ENCODE measurements around the gene PITX2. TPM values are rescaled to one million over a fixed set of nuclear protein-coding genes. Genes with fewer than 3 reads are reported as not detected.

Gene PITX2
- total RNA-seq, 2 experiments from 2014 or later = not detected

GRCh38 chr4:110643096-110643495 is 20.2 kb upstream of the PITX2 start:
- CTCF ChIA-PET = interaction anchor here (0.6 kb wide), 1 partner anchor 835 kb away, joined by 4 read pairs; no protein-coding TSS in a partner anchor
- H3K27ac Mint-ChIP-seq = no peak overlapping the region
- H3K36me3 Mint-ChIP-seq = peaks cover 13% of the 10 kb centered on the region

DNA sequence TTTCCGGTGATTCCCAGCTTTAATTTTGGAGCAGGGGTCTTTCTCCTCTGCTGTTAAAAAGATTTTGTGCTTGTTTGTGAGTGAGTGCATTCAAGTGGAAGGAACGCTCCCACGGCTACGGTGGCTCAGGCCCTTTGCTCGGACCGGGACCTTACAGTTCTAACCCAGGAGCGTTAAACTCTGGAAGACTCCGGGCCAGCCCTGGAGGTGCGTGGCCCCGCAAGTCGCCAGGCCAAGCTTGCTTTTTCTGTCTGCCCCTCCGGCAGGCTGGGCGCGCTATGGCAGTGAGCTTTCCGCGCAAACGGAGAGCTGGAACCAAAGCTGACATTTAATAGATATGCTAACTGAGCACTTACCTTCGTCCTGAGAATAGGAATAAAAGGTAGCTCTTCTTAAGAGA is 18.3 kb upstream of the PITX2 start:
- ChIA-PET POLR2A (no interaction called here), CTCF (interaction anchor here (0.6 to 1.5 kb wide), 2 partner anchors 16 to 994 kb away, joined by 3 read pairs; no protein-coding TSS in a partner anchor)
- H3K27me3 Mint-ChIP-seq = peaks cover 64% of the 10 kb centered on the region
- H3K36me3 Mint-ChIP-seq = peaks cover 19% of the 10 kb centered on the region
- no peak overlapping the region for H3K4me3 Mint-ChIP-seq
- no peak for DNase-seq
- intact Hi-C loops (cut with micrococcal nuclease) = no loop called here
- H3K27ac Mint-ChIP-seq = no peak overlapping the region
- H3K9me3 Mint-ChIP-seq = peaks cover 2% of the 10 kb centered on the region
- H3K4me1 Mint-ChIP-seq (ENCODE audit: low read depth) = no peaks in the 10 kb centered on the region

More at GRCh38 chr4:110643096-110643495, 20.2 kb upstream of the PITX2 start:
- intact Hi-C loops (cut with micrococcal nuclease) = no loop called here
- DNase-seq = no peak
- no peak overlapping the region for H3K4me3 Mint-ChIP-seq
- H3K4me1 Mint-ChIP-seq (ENCODE audit: low read depth) = no peaks in the 10 kb centered on the region
- H3K27me3 Mint-ChIP-seq = peaks cover 52% of the 10 kb centered on the region
- POLR2A ChIA-PET = no interaction called here
- no peaks in the 10 kb centered on the region for H3K9me3 Mint-ChIP-seq

- no peak for DNase-seq
- Mint-ChIP-seq H3K9me3 (peaks cover 2% of the 10 kb centered on the region), H3K4me3 (no peak overlapping the region), H3K27me3 (peaks cover 60% of the 10 kb centered on the region), H3K4me1 (ENCODE audit: low read depth) (no peaks in the 10 kb centered on the region), H3K27ac (no peak overlapping the region), H3K36me3 (peaks cover 19% of the 10 kb centered on the region)
- ChIA-PET CTCF (interaction anchor here (0.6 to 1.5 kb wide), 2 partner anchors 16 to 994 kb away, joined by 3 read pairs; no protein-coding TSS in a partner anchor), POLR2A (no interaction called here)
- intact Hi-C loops (cut with micrococcal nuclease) = no loop called here
These were observed 17.7 kb upstream of the PITX2 start for GRCh38 chr4:110640576-110640975.

GRCh38 chr4:110639207-110640090 is 16.6 kb upstream of the PITX2 start:
- peaks cover 19% of the 10 kb centered on the region for H3K36me3 Mint-ChIP-seq
- CTCF ChIA-PET = interaction anchor here (1.5 kb wide), 1 partner anchor 15 kb away, joined by 3 read pairs; no protein-coding TSS in a partner anchor
- DNase-seq = no peak
- peaks cover 2% of the 10 kb centered on the region for H3K9me3 Mint-ChIP-seq
- H3K27me3 Mint-ChIP-seq = peaks cover 65% of the 10 kb centered on the region
- no peaks in the 10 kb centered on the region for H3K4me1 Mint-ChIP-seq (ENCODE audit: low read depth)
- no peak overlapping the region for H3K4me3 Mint-ChIP-seq
- no peak overlapping the region for H3K27ac Mint-ChIP-seq
- intact Hi-C loops (cut with micrococcal nuclease) = no loop called here
- POLR2A ChIA-PET = no interaction called here

- no peak overlapping the region for H3K27ac Mint-ChIP-seq
- CTCF ChIA-PET = no interaction called here
- no peaks in the 10 kb centered on the region for H3K4me1 Mint-ChIP-seq (ENCODE audit: low read depth)
- no peak for DNase-seq
- POLR2A ChIA-PET = no interaction called here
- H3K4me3 Mint-ChIP-seq = no peak overlapping the region
- peaks cover 24% of the 10 kb centered on the region for H3K36me3 Mint-ChIP-seq
- H3K27me3 Mint-ChIP-seq = peaks cover 75% of the 10 kb centered on the region
- H3K9me3 Mint-ChIP-seq = peaks cover 2% of the 10 kb centered on the region
- intact Hi-C loops (cut with micrococcal nuclease) = no loop called here
These were observed 15.3 kb upstream of the PITX2 start for GRCh38 chr4:110638089-110638746.

- Mint-ChIP-seq H3K27me3 (peaks cover 79% of the 10 kb centered on the region), H3K4me1 (ENCODE audit: low read depth) (peaks cover 2% of the 10 kb centered on the region), H3K27ac (no peak overlapping the region)
These were observed 14.7 kb upstream of the PITX2 start for GRCh38 chr4:110637408-110638088.

DNA sequence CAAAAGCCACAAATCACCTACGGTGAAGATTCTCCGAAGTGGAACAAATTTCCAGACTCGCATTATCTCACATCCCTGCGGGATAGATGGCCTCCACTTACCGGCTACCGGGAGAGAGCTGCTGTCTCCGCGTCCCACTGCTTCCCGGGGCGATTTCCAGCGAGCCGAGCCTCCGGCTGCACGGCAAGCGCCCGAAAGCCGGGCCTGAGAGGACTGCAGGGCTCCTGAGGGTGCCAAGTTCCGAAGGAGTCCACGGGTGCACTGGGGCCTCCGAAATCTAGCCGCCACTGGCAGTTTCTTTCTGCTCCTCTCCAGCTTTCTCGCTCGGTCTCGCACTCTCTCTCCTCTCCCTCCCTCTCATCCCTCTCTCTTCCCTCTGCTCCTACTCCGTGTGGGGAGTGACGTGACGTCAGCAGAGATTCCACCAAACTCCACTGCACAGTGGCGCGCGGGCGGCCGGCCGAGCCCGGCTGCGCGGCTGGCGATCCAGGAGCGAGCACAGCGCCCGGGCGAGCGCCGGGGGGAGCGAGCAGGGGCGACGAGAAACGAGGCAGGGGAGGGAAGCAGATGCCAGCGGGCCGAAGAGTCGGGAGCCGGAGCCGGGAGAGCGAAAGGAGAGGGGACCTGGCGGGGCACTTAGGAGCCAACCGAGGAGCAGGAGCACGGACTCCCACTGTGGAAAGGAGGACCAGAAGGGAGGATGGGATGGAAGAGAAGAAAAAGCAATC is 14.0 kb upstream of the PITX2 start:
- ChIA-PET CTCF (no interaction called here), POLR2A (no interaction called here)
- H3K36me3 Mint-ChIP-seq = peaks cover 28% of the 10 kb centered on the region
- peaks cover 78% of the 10 kb centered on the region for H3K27me3 Mint-ChIP-seq
- intact Hi-C loops (cut with micrococcal nuclease) = no loop called here
- peaks cover 2% of the 10 kb centered on the region for H3K9me3 Mint-ChIP-seq
- H3K27ac Mint-ChIP-seq = no peak overlapping the region
- no peak for DNase-seq
- no peak overlapping the region for H3K4me3 Mint-ChIP-seq
- peaks cover 6% of the 10 kb centered on the region for H3K4me1 Mint-ChIP-seq (ENCODE audit: low read depth)

More at GRCh38 chr4:110637408-110638088, 14.7 kb upstream of the PITX2 start:
- Mint-ChIP-seq H3K9me3 (peaks cover 2% of the 10 kb centered on the region), H3K4me3 (no peak overlapping the region), H3K36me3 (peaks cover 25% of the 10 kb centered on the region)
- CTCF ChIA-PET = no interaction called here
- intact Hi-C loops (cut with micrococcal nuclease) = no loop called here
- POLR2A ChIA-PET = no interaction called here
- no peak for DNase-seq

DNA sequence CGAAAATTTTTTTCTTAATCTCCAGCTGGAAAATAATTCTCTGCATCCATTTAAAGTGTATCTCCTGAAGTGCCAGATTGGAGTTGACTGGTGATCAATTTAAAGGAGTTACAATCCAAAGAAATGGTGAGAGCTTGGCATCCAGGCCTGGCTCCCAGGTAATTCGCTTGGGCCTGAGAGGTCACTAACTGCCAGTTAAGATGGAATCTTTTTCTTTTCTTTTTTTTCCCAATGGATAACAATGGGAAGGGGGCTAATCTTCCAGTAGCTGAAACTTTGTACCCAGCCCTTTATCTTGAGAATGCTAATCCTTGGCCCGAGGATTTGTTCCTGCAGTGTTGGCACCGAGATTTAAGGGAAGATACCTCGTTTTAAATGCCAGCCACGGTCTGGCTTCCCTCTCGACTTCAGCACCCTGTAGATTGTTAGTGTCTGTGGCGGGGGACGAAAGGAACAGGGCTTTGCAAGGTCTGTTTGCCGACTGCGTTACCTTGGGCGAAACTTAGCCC is 13.3 kb upstream of the PITX2 start:
- H3K27me3 Mint-ChIP-seq = peaks cover 81% of the 10 kb centered on the region
- H3K9me3 Mint-ChIP-seq = peaks cover 2% of the 10 kb centered on the region
- H3K4me3 Mint-ChIP-seq = no peak overlapping the region
- no peak overlapping the region for H3K27ac Mint-ChIP-seq
- peaks cover 11% of the 10 kb centered on the region for H3K4me1 Mint-ChIP-seq (ENCODE audit: low read depth)
- ChIA-PET CTCF (no interaction called here), POLR2A (no interaction called here)
- intact Hi-C loops (cut with micrococcal nuclease) = no loop called here
- H3K36me3 Mint-ChIP-seq = peaks cover 28% of the 10 kb centered on the region
- no peak for DNase-seq

- Mint-ChIP-seq H3K27me3 (peaks cover 81% of the 10 kb centered on the region), H3K4me1 (ENCODE audit: low read depth) (peaks cover 16% of the 10 kb centered on the region), H3K36me3 (peaks cover 32% of the 10 kb centered on the region), H3K27ac (no peak overlapping the region), H3K9me3 (peaks cover 2% of the 10 kb centered on the region), H3K4me3 (no peak overlapping the region)
- ChIA-PET POLR2A (no interaction called here), CTCF (no interaction called here)
- DNase-seq = no peak
- intact Hi-C loops (cut with micrococcal nuclease) = no loop called here
These were observed 12.4 kb upstream of the PITX2 start for GRCh38 chr4:110635163-110635865.

DNA sequence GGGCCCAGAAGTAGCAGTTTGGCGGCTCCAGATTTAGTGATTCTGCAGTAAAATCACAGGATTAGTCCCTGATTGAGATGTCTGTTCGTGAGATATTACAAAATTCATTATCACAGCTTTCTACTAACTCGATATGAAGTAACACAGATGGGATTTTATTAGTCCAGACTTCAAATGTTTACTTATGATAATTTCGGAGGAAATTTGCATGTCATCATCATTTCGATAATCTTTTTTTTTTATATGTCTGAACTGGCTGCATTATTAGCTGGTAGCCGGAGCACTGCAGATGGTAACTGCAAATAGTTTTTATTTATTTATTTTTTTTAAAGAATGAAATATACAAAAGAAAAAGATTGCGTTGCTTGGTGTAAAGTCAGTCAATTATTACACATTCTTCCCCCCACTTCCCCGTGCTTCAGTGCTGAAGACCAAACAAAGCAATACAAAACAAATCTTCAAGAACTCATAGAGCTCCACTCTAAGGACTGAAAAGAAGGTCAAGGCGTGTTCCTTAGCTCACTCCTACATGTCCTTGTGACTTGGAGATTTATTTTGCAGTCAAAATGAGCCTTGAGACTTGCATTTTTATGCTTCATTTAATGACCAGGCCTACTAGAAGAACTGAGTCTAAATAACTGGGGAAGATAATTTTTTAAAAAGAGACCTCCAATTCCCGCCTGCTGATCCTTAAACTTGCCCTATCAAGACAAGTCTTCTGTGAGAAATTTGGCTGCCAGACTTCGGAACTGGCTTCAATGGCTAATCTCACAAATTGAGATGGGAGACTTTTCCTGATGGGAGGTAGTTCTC is 11.7 kb upstream of the PITX2 start:
- Mint-ChIP-seq H3K4me3 (no peak overlapping the region), H3K27me3 (peaks cover 81% of the 10 kb centered on the region), H3K36me3 (peaks cover 33% of the 10 kb centered on the region), H3K9me3 (peaks cover 2% of the 10 kb centered on the region), H3K27ac (no peak overlapping the region), H3K4me1 (ENCODE audit: low read depth) (peaks cover 16% of the 10 kb centered on the region)
- POLR2A ChIA-PET = no interaction called here
- intact Hi-C loops (cut with micrococcal nuclease) = loop anchor here (5.0 kb wide), 2 partner anchors 998 to 1883 kb away; partner anchors contain the start of gene NEUROG2
- DNase-seq = no peak
- CTCF ChIA-PET = no interaction called here

Data from activated CD4-positive, alpha-beta memory T cell treated with anti-CD3 and anti-CD28 coated beads for 36 hours (primary cell).